ENCODE measurements around the gene NEU1. TPM values are rescaled to one million over a fixed set of nuclear protein-coding genes. Genes with fewer than 3 reads are reported as not detected.
"Not testable (repeated sequence)": the region's sequence is repeated elsewhere in the genome, so short reads cannot be mapped to it uniquely, and the experiment has no call there.

Gene NEU1
- total RNA-seq, 2 experiments from 2014 or later, result 12.4 to 12.9 TPM

DNA sequence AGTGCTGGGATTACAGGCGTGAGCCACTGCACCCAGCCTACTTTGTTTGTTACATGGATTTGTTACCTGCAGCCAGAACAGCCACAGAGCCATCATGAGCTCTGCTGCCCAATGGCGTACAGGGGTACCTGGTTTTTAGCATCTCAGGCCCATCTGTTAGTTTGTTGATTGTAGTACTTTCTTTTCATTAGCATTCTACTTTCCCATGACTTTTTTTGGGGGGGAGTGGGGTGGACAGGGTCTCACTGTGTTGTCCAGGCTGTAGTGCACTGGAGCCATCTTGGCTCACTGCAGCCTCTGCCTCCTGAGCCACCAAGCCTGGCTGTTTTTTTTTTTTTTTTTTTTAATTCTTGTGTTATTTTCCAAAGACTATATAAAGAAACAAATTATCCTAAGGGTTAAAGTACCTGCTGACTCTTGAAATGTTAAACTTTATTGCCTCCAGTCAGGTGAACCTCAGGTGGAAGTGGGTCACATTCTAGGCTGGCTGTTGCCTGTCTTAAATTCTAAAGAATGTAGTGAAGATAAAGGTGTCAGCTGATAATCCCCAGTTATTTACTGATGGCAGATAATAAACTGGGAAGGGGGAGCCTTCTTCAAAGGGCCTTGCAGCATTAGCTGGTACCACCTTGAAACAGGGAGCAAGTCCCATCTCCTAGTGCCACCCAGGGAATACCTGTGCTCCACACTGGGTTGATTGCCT lies 15.2 kb downstream of the NEU1 start:
- H3K9me3 Mint-ChIP-seq, result no peaks in the 10 kb centered on the region
- H3K36me3 Mint-ChIP-seq, result peaks cover 11% of the 10 kb centered on the region
- H3K4me1 Mint-ChIP-seq, result no peaks in the 10 kb centered on the region
- no peak overlapping the region for H3K4me3 Mint-ChIP-seq
- no peak overlapping the region for H3K27ac Mint-ChIP-seq
- no peaks in the 10 kb centered on the region for H3K27me3 Mint-ChIP-seq
- no peak for DNase-seq

DNA sequence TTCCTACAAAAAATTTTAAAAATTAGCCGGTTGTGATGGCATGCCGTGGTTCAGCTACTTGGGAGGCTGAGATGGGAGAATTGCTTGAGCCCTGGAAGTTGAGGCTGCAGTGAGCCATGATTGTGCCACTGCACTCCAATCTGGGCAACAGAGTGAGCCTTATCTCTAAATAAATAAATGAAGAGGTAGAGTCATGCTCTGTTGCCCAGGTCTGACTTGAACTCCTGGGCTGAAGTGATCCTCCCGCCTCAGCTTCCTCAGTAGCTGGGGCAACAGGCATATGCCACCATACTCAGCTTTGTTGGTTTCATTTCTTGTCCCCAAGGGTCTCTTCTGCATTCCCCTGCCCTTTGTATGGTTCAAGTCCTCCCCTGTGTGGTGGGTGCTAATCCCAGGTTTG lies 18.1 kb downstream of the NEU1 start:
- H3K4me1 Mint-ChIP-seq, result peaks cover 4% of the 10 kb centered on the region
- no peak for DNase-seq
- H3K27ac Mint-ChIP-seq, result no peak overlapping the region
- H3K27me3 Mint-ChIP-seq, result no peaks in the 10 kb centered on the region
- H3K36me3 Mint-ChIP-seq, result peaks cover 31% of the 10 kb centered on the region
- no peak overlapping the region for H3K4me3 Mint-ChIP-seq
- H3K9me3 Mint-ChIP-seq, result no peaks in the 10 kb centered on the region

DNA sequence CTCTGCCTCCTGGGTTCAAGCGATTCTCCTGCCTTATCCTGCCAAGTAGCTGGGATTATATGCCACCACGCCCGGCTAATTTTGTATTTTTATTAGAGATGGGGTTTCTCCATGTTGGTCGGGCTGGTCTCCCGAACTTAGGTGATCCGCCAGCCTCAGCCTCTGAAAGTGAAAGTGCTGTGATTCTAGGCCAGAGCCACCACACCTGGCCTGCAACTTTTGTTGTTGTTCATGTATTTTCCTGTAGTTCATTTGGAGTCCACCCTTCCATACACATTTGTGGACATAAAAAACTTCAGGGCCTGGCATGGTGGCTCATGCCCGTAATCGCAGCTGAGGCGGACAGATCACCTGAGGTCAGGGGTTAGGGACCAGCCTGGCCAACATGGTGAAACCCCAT lies 20.6 kb downstream of the NEU1 start:
- H3K4me1 Mint-ChIP-seq, result peaks cover 20% of the 10 kb centered on the region
- H3K36me3 Mint-ChIP-seq, result peaks cover 56% of the 10 kb centered on the region
- DNase-seq, result no peak
- no peaks in the 10 kb centered on the region for H3K27me3 Mint-ChIP-seq
- no peaks in the 10 kb centered on the region for H3K9me3 Mint-ChIP-seq
- H3K4me3 Mint-ChIP-seq, result peak overlapping the region; percentile 34
- no peak overlapping the region for H3K27ac Mint-ChIP-seq

DNA sequence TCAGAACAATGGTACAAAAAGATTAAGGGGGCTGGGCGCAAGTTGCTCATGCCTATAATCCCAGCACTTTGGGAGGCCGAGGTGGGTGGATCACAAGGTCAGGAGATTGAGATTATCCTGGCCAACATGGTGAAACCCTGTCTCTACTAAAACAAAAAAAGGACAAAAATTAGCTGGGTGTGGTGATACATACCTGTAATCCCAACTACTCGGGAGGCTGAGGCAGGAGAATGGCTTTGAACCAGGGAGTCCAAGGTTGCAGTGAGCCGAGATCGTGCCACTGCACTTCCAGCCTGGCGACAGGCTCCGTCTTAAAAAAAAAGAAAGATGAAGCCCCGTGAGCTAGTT lies 22.9 kb downstream of the NEU1 start:
- Mint-ChIP-seq H3K4me1 (peaks cover 24% of the 10 kb centered on the region), H3K27ac (peak overlapping the region; percentile 95), H3K36me3 (peaks cover 75% of the 10 kb centered on the region), H3K27me3 (peaks cover 13% of the 10 kb centered on the region), H3K4me3 (peak overlapping the region; percentile 32)
- not testable (repeated sequence) for H3K9me3 Mint-ChIP-seq, DNase-seq

DNA sequence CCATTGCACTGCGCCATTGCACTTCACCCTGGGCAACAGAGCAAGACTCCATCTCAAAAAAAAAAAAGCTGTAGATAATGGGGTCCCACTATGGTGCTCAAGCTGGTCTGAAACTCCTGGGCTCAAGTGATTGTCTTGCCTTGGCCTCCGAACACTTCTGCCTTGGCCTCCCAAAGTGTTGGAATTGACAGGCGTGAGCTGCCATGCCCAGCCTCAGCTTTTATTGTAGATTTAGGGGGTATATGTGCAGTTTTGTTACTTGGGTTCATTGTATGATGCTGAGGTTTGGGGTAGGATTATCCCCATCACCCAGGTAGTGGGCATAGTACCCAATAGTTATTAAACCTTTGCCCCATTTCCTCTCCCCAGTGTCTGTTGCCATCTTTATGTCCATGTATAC lies 23.7 kb downstream of the NEU1 start:
- H3K4me3 Mint-ChIP-seq, result peak overlapping the region; percentile 98
- peaks cover 13% of the 10 kb centered on the region for H3K27me3 Mint-ChIP-seq
- H3K36me3 Mint-ChIP-seq, result peaks cover 76% of the 10 kb centered on the region
- H3K27ac Mint-ChIP-seq, result peak overlapping the region; percentile 95
- peaks cover 27% of the 10 kb centered on the region for H3K4me1 Mint-ChIP-seq
- no peaks in the 10 kb centered on the region for H3K9me3 Mint-ChIP-seq
- DNase-seq, result no peak

DNA sequence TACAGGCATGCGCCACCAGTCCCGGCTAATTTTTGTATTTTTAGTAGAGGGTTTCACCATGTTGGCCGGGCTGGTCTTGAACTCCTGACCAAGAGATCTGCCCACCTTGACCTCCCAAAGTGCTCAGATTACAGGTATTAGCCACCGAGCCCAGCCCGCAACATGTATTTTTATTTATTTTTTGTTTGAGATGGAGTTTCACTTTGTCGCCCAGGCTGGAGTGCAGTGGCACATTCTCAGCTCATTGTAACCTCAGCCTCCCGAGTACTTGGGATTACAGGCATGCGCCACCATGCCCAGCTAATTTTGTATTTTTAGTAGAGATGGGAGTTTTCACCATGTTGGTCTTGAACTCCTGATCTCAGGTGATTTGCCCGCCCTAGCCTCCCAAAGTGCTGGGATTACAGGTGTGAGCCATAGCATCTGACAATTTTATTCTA lies 24.5 kb downstream of the NEU1 start:
- peaks cover 29% of the 10 kb centered on the region for H3K4me1 Mint-ChIP-seq
- peaks cover 13% of the 10 kb centered on the region for H3K27me3 Mint-ChIP-seq
- H3K36me3 Mint-ChIP-seq, result peaks cover 74% of the 10 kb centered on the region
- peak overlapping the region; percentile 95 for H3K27ac Mint-ChIP-seq
- peak overlapping the region; percentile 98 for H3K4me3 Mint-ChIP-seq
- DNase-seq, H3K9me3 Mint-ChIP-seq: not testable (repeated sequence)

DNA sequence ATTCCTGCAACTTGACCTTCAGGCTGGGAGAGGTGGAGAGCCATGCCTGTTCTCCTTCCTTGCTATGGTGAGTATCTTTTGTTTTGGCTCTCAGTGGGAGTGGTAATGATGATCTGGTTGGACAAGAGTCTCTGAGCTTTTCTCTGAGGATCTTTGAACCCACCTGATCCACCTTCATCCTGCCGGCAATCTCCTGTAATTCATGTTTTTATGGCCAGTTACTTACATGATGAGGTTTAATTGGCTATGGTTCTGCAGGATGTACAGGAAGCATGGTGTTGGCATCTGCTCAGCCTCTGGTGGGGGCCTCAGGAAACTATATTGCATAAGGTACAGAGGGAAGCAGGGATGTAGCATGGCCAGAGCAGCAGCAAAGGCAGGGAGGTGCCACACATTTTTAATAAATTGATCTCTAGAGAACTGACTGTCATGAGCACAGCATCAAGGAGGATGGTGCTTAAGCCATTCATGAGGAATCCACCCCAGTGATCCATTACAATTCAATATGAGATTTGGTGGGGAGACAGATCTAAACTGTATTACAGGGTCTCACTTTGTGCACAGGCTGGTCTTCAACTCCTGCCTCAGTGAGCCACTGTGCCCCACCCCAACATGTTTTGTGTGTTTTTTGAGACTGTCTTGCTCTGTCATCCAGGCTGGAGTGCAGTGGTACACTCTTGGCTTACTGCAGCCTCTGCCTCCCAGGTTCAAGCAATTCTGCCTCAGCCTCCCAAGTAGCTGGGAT lies 25.1 kb downstream of the NEU1 start:
- H3K9me3 Mint-ChIP-seq, result no peaks in the 10 kb centered on the region
- peaks cover 69% of the 10 kb centered on the region for H3K36me3 Mint-ChIP-seq
- H3K27ac Mint-ChIP-seq, result peak overlapping the region; percentile 95
- no peak for DNase-seq
- peaks cover 29% of the 10 kb centered on the region for H3K4me1 Mint-ChIP-seq
- peak overlapping the region; percentile 98 for H3K4me3 Mint-ChIP-seq
- H3K27me3 Mint-ChIP-seq, result peaks cover 13% of the 10 kb centered on the region

DNA sequence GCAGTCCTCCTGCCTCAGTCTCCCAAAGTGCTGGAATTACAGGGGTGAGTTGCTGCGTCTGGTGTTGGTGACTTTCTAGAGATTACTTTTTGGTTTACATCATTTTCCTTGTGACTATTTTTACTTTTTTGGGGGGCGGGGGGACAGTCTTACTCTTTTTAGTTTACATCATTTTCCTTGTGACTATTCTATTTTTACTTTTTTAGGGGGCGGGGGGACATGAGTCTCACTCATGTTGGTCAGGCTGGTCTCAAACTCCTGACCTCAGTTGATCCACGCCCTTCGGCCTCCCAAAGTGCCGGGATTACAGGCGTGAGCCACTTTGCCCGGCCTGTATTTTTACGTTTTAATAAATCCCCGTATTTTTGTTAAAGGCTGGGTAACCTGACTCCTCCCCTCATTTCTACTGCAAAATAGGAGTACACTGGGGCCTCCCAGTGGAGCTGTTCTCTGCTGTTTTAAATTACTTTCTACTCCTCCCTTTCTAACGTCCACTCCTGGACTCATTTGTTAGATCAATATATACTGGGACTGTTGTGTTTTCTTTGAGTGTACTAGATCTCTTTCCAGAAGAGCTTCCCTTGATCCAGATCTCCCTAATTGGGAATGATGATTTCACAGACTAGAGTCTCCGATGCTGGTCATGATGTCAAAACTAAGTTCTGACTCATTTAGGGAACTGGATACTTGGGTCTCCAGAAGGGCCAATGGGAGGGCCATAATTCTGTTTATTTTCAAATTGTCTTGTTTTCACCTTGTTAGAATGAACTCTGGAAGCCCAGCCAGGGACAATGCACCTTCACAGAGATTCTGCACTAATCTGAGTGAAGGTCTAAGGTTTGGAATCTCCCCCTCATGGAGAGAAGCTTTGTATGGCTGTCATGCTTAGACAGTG lies 25.9 kb downstream of the NEU1 start:
- Mint-ChIP-seq H3K4me1 (peaks cover 29% of the 10 kb centered on the region), H3K27ac (peak overlapping the region; percentile 95), H3K4me3 (peak overlapping the region; percentile 98), H3K36me3 (peaks cover 69% of the 10 kb centered on the region), H3K27me3 (peaks cover 13% of the 10 kb centered on the region), H3K9me3 (no peaks in the 10 kb centered on the region)
- no peak for DNase-seq

DNA sequence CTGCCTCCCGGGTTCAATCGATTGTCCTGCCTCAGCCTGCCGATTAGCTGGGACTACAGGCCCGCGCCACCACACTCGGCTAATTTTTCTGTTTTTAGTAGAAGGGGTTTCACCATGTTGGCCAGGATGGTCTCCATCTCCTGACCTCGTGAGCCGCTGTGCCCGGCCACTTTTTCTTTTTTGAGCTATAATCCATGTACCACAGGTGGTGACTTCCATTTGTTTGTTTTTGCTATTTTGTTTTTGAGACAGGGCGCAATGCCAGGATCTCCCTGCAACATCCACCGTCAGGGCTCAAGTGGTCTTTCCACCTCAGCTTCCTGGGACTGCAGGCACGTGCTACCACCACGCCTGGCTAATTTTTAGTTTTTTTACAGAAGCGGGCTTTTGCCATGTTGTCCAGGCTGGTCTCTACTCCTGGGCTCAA lies 26.6 kb downstream of the NEU1 start:
- no peak for DNase-seq
- H3K36me3 Mint-ChIP-seq, result peaks cover 64% of the 10 kb centered on the region
- H3K4me3 Mint-ChIP-seq, result peak overlapping the region; percentile 98
- no peaks in the 10 kb centered on the region for H3K9me3 Mint-ChIP-seq
- H3K27ac Mint-ChIP-seq, result peak overlapping the region; percentile 95
- H3K4me1 Mint-ChIP-seq, result peaks cover 31% of the 10 kb centered on the region
- peaks cover 13% of the 10 kb centered on the region for H3K27me3 Mint-ChIP-seq

DNA sequence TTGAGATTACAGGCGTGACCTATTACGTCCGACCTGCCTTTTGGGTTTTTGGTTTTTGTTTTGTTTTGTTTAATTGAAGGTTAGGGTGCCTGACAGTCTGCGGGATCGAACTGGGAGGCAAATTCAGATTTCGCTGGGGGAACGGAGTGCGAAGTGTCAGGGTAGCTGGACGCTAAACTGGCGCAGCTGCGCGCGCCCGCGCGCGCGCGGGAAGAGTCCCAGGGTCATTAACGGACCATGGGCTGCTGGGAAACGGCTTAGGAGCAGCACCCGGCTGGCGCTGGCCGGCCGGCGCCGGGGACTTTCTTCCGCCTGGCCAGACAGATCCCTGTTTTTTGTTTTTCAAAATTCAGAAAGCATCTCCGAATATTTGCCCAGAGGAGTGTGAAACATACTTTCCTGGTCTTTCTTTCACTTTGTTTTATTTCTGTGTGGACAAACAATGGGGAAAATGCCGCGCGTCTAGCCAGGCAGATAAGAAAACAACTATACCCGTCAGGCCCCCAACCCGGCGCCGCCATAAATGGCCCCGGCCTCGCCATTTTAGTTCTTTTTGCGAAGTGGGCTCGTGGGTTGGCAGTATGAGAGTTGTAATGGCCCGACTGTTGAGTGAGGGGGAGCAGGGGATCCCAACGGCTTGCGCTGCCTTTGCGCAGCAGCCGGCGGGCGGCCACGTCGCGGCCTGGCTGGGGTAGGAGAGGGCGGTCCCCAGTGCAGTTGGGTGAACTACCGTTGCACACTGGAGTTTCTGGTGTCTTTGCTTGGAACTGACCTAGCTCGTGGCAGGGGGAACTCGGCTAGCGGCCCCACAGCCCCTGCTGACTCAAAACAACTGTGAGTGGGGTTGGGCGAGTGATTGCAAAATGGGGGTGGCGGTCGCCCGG lies 28.0 kb downstream of the NEU1 start:
- peaks cover 13% of the 10 kb centered on the region for H3K27me3 Mint-ChIP-seq
- DNase-seq, result peak; percentile 76
- H3K9me3 Mint-ChIP-seq, result no peaks in the 10 kb centered on the region
- H3K4me1 Mint-ChIP-seq, result peaks cover 35% of the 10 kb centered on the region
- peaks cover 55% of the 10 kb centered on the region for H3K36me3 Mint-ChIP-seq
- peak overlapping the region; percentile 98 for H3K4me3 Mint-ChIP-seq
- peak overlapping the region; percentile 95 for H3K27ac Mint-ChIP-seq

DNA sequence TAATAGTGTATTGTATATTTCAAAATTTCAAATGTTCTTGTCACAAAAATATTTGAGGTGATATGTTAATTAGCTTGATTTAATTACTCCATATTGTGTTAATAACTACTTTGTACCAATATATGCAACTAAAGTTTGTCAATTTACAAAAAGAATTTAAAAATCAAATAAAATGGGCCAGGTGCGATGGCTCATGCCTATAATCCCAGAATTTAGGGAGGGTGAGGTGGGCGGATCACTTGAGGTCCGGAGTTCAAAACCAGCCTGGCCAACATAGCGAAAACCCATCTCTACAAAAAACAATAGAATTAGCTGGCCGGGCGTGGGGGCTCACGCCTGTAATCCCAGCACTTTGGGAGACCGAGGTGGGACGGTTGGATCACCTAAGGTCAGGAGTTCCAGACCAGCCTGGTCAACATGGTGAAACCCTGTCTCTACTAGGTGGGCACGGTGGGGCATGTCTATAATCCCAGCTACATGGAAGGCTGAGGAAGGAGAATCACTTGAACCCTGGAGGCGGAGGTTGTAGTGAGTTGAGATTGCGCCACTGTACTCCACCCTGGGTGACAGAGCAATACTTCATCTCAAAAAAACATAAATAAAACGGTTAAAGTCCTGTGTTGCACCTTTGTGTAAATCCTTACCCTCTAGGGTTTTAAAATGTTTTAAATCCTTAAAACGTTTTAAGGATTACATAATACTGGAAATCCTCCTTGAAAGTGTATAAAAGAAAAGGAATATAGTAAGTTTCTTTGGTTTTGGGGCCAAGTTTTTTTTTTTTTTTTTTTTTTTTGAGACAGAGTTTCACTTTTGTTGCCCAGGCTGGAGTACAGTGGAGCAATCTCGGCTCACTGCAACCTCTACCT lies 31.0 kb downstream of the NEU1 start:
- Mint-ChIP-seq H3K36me3 (peaks cover 25% of the 10 kb centered on the region), H3K4me3 (peak overlapping the region; percentile 90), H3K27me3 (peaks cover 14% of the 10 kb centered on the region), H3K9me3 (no peaks in the 10 kb centered on the region), H3K27ac (no peak overlapping the region), H3K4me1 (peaks cover 21% of the 10 kb centered on the region)
- DNase-seq, result no peak

DNA sequence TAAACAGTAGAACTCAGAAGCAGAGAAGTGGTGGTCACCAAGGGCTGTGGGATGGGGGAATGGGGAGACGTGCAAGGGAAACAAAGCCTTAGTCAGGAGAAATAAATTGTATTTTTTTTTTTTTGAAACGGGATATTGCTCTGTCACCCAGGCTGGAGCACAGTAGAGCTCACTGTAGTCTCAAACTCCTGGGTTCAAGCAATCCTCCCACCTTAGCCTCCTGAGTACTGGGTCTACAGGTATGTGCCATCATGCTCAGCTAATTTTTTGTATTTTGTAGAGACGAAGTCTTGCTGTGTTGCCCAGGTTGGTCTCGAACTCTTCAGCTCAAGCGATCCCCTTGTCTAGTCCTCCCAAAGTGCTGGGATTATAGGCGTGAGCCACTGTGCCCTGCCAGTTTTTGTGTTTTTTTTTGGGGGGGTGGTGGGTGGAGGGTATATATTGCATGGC lies 31.7 kb downstream of the NEU1 start:
- no peak for DNase-seq
- H3K4me3 Mint-ChIP-seq, result peak overlapping the region; percentile 90
- H3K4me1 Mint-ChIP-seq, result peaks cover 24% of the 10 kb centered on the region
- H3K27me3 Mint-ChIP-seq, result peaks cover 12% of the 10 kb centered on the region
- H3K9me3 Mint-ChIP-seq, result no peaks in the 10 kb centered on the region
- H3K27ac Mint-ChIP-seq, result peak overlapping the region; percentile 63
- H3K36me3 Mint-ChIP-seq, result peaks cover 18% of the 10 kb centered on the region

DNA sequence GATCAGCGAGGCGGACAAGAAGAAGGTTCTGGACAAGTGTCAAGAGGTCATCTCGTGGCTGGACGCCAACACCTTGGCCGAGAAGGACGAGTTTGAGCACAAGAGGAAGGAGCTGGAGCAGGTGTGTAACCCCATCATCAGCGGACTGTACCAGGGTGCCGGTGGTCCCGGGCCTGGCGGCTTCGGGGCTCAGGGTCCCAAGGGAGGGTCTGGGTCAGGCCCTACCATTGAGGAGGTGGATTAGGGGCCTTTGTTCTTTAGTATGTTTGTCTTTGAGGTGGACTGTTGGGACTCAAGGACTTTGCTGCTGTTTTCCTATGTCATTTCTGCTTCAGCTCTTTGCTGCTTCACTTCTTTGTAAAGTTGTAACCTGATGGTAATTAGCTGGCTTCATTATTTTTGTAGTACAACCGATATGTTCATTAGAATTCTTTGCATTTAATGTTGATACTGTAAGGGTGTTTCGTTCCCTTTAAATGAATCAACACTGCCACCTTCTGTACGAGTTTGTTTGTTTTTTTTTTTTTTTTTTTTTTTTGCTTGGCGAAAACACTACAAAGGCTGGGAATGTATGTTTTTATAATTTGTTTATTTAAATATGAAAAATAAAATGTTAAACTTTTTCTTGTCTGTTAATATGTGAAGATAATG lies 32.9 kb downstream of the NEU1 start:
- peak overlapping the region; percentile 90 for H3K4me3 Mint-ChIP-seq
- no peaks in the 10 kb centered on the region for H3K9me3 Mint-ChIP-seq
- H3K27ac Mint-ChIP-seq, result peak overlapping the region; percentile 73
- no peak for DNase-seq
- peaks cover 7% of the 10 kb centered on the region for H3K36me3 Mint-ChIP-seq
- peaks cover 30% of the 10 kb centered on the region for H3K4me1 Mint-ChIP-seq
- peaks cover 20% of the 10 kb centered on the region for H3K27me3 Mint-ChIP-seq

Data from activated naive CD8-positive, alpha-beta T cell treated with anti-CD3 and anti-CD28 coated beads for 36 hours (primary cell).